CD4-positive, alpha-beta T cell treated with Interleukin-12 subunit alpha and Interleukin-12 subunit beta, for 1 hour (primary cell): ENCODE data around the gene PSORS1C1.
A peak's percentile ranks its signal among the peaks of the same experiment; 100 is the strongest.

Experiments used
- DNase-seq: peaks from one replicate; pipeline ENCODE4 v3.0.0-alpha.2; 2020

The PSORS1C1 gene

GRCh38 chr6:31128093-31128676 lies 13.6 kb downstream of the PSORS1C1 start:
- DNase-seq, result peak; percentile 76

GRCh38 chr6:31129130-31129529 lies 14.5 kb downstream of the PSORS1C1 start:
- DNase-seq, result no peak

GRCh38 chr6:31130751-31131150 lies 16.2 kb downstream of the PSORS1C1 start:
- DNase-seq, result no peak

GRCh38 chr6:31131595-31131994 lies 17.0 kb downstream of the PSORS1C1 start:
- no peak for DNase-seq

GRCh38 chr6:31132806-31133205 lies 18.2 kb downstream of the PSORS1C1 start:
- DNase-seq, result no peak

GRCh38 chr6:31135710-31136109 lies 21.1 kb downstream of the PSORS1C1 start:
- DNase-seq, result no peak

GRCh38 chr6:31138982-31139381 lies 24.4 kb downstream of the PSORS1C1 start, which contains the start of gene PSORS1C2:
PSORS1C2 (minus strand) TSS chr6:31139066; CDS start chr6:31139026, 40 bp downstream.
- no peak for DNase-seq

- DNase-seq, result no peak
These were observed 25.0 kb downstream of the PSORS1C1 start for GRCh38 chr6:31139599-31139998.

GRCh38 chr6:31140643-31141042 lies 26.0 kb downstream of the PSORS1C1 start:
- DNase-seq, result no peak

GRCh38 chr6:31142361-31142761 lies 27.8 kb downstream of the PSORS1C1 start:
- DNase-seq, result no peak

GRCh38 chr6:31143148-31143547 lies 28.5 kb downstream of the PSORS1C1 start:
- DNase-seq, result no peak

GRCh38 chr6:31144296-31144969 lies 29.8 kb downstream of the PSORS1C1 start:
- no peak for DNase-seq

- no peak for DNase-seq
These were observed 30.4 kb downstream of the PSORS1C1 start for GRCh38 chr6:31144970-31145340.

GRCh38 chr6:31145386-31145785 lies 30.8 kb downstream of the PSORS1C1 start:
- no peak for DNase-seq

- no peak for DNase-seq
These were observed 35.3 kb downstream of the PSORS1C1 start for GRCh38 chr6:31149827-31150447.

GRCh38 chr6:31152781-31153180 lies 38.2 kb downstream of the PSORS1C1 start:
- no peak for DNase-seq

GRCh38 chr6:31154436-31154835 lies 39.8 kb downstream of the PSORS1C1 start:
- DNase-seq, result no peak

GRCh38 chr6:31156641-31157040 lies 42.0 kb downstream of the PSORS1C1 start:
- no peak for DNase-seq

- DNase-seq, result no peak
These were observed 43.0 kb downstream of the PSORS1C1 start, which contains the start of gene CCHCR1 for GRCh38 chr6:31157513-31158139. CCHCR1 (minus strand) TSS chr6:31157802; CDS start chr6:31157600, 202 bp downstream.

- DNase-seq, result peak; percentile 99
These were observed 43.7 kb downstream of the PSORS1C1 start, which contains the start of gene TCF19 for GRCh38 chr6:31158140-31158862. TCF19 (plus strand) TSS chr6:31158589; CDS start chr6:31159470, 881 bp downstream.

- peak; percentile 24 for DNase-seq
These were observed 44.6 kb downstream of the PSORS1C1 start for GRCh38 chr6:31158863-31159855.
